GM19193 (cell line): ENCODE measurements around the gene PCYT1A.

Experiments used
- POLR2A ChIP-seq: IDR thresholded peaks from 4 replicates; pipeline ENCODE4 v1.6.1; 2011; ENCODE audit not compliant: insufficient read depth, insufficient read length; ENCODE audit errors: extremely low read depth

PCYT1A gene

DNA sequence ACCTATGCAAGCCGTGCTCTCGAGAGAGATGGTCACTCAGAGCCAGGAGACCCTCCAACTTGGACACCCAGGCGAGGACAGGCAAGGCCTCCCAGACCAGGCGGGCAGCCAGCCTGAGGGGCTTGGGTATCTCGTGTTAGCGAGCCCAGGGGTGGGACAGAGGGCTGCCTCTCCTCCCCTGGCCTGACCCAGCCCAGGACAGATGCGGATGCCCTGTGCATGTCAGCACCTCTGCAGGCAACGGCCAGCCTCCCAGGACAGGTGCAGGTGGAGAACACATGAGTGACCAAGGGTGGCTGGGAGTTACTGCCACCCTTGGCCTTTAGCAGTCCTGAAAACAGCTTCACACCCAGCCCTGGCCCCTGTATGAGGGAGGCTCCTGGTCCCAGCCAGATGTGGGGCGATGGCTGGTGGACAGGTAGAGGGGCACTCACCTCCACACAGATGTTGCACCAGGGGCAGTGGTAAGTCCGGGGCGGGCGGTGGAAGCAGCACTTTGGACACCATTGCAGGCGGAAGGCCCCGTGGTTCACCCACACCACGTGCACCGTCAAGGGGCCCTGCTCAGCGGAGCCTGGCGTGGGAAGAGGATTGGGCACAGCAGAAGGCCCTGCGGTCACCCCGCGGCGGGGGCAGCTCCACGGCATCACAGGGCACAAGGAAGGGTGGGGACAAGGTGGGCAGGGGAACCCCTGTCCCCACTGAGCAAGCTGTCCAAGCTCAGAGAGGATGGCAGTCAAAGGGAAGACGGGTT lies 78.4 kb downstream of the PCYT1A start:
- TF ChIP-seq POLR2A: no peak

DNA sequence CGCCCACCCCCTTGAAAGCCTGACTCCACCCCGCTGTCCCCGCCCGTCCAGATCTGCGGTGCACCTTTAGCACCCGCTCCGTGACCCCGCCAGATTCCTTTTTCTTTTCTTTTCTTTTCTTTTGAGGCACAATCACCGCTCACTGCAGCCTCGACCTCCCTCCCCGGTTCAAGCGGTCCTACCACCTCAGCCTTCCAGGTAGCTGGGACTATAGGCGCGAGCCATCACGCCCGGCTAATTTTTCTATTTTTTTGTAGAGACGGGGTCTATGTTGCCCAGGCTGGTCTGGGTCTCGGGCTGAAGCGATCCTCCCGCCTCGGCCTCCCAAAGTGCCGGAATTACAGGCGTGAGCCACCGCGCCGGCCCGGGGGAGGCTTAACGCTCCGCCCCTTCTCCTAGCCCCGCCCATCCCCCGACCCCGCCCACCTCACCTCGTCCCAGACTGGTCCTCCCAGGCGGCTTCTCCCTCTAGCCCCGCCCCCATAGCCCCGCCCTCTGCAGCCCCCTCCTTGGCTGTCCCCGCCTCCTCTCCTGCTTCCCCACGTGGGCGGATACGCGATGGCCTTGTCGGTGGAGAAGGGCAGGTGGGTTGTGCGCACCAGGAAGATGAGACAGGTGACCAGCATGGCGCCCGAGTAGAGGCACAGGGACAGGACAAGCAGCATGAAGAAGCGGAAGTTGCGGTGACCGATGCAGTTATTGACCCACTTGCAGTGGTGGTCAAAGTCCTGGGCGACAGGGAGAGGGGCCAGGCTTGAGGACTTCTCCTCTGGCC lies 79.5 kb downstream of the PCYT1A start:
- TF ChIP-seq POLR2A: no peak

DNA sequence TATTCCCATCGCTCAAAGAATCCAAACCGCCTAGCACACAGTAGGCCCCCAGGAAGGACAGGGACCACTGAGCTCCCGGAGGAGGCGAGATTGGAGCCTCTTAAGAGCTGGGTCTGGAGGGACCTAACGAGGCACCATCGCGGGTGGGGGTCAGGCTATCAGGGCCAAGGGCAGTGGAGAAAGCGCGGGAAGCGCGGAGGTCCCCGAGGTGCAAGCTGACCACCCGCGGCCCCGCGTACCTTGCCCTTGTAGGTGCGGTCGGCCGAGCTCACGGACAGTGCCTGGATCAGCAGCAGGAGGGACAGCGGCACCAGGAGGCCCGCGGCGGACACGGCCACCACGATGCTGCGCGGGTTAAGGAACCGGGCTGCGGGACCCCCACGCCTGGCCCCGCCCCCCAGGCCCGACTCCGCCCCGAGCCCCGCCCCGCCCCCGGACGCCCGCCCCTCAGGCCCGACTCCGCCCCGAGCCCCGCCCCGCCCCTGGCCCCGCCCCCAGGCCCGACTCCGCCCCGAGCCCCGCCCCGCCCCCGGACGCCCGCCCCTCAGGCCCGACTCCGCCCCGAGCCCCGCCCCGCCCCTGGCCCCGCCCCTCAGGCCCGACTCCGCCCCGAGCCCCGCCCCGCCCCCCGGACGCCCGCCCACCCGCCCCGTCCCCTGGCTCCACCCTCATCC lies 80.2 kb downstream of the PCYT1A start:
- no peak for TF ChIP-seq POLR2A

DNA sequence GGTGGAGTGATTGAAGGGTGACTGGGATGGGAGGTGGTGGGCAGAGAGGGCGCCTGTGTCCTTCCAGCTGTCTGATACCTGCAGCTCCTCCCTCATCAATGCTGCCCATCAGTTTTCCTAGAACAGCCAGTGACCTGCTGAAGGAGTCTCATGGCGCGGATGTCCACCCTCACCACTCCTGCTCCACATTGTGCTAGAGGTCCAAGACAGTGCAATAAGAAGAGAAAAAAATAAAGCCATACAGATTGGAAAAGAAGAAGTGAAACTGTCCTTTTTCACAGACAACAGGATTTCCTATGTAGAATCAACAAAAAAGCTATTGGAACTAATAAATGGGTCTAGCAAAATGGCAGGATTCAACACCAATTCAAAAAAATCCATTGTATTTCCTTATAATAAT lies 83.7 kb downstream of the PCYT1A start:
- TF ChIP-seq POLR2A: no peak

DNA sequence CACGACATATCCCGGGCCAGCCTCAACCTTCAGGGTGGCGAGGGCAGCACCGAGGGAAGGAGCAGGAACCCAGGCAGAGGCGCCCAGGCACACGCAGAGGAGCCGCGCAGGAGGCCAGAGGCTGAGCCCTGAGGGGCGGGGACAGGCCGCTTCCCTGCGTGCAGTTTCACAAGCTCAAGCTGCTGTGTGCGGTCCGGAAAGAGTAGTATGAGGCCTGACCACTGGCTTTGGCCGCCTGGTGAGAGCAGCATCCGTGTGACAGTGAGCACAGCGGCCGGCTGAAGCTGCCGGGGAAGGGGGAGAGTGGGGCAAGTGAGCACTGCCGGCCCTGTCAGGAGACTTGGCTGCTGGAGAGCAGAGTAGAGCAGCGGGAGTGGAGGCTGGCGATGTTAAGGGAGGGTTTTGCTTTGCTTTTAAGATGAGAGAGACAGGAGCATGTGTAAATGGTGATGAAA lies 85.0 kb downstream of the PCYT1A start:
- TF ChIP-seq POLR2A: no peak

DNA sequence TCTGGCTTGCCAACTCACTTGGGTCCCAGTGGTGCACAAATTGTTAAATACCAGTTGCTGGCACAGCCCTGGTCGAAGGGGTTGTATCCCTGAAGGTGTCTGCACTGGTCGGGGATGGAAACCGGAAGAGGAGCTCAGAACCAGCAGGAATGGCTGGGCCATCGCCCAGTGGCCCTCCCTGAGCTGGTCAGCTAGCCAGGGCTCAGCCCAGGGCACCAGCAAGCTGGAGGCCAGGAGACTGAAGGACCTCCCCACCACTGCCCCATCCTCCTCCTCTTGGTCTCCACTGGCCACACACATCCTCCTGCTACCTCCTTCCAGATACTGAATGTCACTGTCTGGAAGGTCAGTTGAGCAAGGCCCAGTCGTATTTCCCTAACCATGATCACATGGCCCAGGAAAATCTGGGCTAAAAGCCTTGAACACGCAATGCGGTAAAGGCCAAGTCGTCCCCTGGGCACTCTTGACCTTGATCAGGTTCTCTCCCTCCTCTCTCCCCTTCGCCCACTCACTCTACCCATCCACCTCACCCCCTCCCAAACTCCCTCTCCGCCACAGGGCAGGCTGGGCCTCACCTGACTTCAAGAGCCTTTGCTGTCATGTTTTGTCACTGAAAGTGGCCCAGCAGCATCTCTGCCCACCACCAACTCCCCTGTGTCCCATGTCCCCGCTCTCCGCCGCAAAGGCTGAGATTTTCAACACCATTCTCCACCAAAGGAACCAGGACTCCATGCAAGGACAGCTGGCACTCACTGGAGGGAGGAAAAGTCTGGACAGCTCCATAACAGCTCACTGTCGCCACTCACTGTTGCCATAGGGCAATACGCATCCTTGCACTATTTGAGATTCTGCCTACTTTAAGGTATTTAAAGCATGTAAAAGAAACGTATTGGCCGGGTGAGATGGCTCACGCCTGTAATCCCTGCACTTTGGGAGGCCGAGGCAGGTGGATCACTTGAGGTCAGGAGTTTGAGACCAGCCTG lies 88.5 kb downstream of the PCYT1A start:
- TF ChIP-seq POLR2A: no peak

DNA sequence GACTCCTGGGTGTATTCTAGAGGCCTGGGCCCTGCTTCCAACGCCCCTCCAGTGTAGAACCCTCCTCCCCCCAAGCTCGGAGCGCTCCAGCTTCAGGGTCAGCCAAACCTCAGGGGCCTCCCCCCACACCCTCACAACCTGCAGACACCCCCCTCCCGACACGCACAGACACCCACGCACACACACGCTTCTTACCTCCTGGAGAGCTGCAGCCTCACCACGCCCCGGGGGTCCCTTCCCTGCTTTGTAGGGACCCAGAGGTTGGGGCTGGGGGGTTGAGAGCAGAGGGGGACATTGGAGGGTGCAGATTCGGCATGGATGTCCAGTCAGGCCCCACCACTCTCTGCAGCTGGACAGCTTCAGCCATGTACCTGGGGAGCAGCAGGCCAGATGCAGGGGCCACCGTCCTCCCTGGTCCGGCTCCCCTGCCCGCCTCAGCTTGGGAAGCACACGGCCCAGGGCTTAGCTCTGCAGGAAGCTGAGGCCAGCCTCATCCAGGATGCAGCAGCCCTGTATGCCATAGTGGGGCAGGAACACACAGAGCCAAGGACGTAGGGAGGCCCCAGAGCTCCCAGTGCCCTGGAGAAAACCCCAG lies 89.3 kb downstream of the PCYT1A start:
- no peak for TF ChIP-seq POLR2A

DNA sequence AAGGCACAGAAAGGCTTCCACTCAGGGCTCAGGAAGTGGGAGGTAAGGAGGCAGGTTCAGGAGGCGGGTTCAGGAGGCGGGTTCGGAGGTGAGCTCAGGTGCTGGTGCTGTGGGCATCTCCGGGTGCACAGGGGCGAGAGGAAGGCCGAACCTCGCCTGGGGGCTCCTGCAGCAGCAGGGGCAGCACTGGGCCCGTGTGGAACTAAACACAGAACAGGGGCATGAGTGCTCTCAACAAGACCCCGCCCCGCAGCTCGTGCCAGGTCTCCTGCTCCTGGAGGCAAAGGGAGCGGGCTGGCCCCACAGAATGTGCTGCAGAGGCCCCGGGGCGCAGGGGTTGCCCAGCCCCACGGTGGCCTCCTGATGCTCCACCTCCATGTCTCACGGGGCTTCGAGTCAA lies 90.0 kb downstream of the PCYT1A start:
- TF ChIP-seq POLR2A: no peak

DNA sequence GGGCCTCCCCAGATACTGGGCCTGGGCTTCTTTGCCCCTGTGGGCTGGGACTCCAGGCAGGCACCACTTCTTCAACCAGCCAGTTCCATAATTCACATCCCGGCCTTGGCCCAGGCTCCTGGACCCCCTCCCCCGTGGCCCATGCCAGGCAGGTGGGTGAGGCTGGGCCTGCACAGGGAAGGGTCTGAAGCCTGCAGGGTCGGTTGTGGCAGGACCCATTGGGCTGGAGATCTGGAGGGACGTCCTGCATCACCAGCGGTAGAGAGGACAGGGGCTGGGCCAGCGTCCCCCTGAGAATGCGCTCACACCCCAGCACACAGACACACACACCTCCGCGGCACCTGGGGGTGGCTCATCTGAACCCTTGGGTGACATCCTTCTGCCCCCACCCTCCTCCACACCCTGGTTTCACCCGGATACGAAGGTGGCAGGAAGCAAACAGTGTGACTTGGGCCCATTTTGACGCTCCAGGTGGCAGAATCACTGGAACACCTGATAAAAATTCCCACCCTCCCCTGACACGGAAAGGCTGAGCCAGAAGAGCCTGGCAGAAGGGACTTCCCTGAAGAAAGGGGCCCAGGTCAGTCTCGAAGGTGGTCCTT lies 91.8 kb downstream of the PCYT1A start:
- no peak for TF ChIP-seq POLR2A

DNA sequence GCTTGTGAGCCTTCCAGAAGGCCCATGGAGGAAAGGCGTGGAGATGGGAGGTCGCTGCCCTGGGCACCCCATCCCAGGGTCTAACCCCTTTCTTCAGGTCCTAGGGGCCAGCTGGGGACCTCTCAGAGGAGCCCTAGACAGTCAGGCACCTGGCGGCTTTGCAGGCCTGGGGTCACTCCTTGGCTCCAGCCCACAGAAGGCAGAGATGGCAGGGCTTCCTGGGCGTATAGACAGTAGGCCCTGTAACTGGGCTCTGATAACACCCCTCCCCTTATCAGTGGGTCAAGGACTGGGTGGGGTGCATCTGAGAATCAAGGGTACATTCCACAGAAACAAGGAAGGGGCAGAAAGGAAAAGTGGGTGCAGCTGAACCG lies 93.0 kb downstream of the PCYT1A start:
- no peak for TF ChIP-seq POLR2A

DNA sequence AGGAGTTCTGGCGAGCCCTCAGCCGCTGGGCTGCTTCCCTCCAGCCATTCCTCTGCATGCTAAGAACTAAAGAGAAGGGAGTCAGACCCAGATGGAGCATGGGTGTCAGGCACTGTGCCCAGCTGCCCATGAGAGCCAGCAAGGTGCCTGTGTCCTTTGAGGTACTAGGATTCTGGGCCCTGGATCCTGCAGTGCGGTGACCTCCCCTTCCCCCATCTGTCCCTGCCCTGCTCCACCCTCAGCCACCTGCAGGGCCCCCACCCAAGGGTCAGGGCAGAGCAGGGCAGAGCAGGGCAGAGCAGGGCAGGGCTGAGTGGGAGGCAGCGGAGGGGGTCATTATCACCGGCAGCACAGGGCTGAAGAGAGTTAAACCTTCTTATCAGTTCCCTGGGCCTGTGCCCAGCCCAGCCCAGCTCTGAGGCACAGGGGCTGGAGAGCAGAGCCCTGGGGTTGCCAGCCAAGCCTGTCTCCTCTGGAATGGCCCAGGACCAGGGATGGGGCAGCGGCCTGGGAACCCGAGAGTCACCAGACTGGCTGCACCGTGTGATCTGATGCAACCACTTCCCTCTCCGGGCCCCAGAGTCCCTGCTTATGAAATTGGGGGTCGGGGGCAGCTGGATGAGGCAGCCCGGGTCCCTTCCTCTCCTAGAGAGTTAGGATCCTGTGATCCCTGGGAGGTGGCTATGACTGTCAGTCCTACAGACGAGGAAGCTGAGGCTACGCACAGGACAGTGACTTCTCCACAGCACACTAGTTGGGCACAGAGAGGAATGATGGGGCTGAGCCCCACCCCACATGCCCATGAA lies 93.6 kb downstream of the PCYT1A start:
- TF ChIP-seq POLR2A: no peak

DNA sequence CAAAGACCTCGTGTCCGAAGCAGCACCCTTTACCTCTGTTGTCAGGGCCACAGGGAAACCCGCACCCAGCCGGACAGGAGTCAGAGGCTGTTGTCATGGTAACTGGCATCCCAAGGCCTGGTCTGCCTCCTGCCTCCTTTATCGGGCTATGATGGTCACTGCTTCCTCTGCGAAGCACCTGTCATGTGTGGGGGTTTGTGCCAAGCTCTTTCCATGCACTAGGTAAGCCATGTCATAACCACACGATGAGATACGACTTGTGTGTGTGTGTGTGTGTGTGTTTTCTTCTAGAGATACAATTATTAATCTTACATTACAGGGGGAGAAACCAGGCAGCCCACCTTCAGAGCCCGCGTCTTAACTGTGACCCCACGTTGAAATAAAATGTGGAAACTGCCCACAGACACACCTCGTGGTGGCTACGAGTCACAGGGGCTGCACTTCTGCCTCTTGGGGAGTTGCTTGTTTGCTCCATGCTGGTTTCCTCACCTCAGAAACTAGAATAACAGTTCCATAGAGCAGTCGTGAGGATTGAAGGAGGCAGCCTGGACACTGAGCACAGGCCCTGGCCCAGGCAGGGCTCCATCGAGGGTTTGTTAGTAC lies 94.3 kb downstream of the PCYT1A start:
- no peak for TF ChIP-seq POLR2A

DNA sequence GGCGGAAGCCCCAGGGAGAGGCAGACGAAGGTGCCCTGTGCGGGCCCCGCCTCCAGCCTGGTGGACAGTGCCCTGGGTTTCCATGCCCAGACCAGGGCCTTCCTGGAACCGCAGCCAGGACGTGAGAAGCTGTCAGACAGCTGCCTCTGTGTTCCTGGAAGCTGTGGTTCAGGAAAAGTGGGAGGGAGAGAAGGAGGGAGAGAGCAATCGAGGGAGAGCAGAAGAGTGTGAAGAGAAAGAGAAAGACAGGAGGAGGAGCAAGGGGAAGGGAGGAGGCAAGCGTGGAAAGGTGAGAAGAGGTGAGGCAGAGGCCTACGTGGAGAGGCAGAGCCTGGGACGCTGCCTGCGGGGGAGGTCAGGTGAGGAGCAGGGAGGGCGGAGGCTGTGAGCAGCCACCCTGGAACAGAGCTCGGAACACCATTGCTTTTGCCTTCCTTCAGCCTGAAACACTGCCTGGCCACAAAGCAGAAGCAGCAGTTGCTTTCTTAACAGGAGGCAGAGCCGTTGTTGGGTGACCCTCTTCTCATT lies 94.9 kb downstream of the PCYT1A start:
- TF ChIP-seq POLR2A: no peak

DNA sequence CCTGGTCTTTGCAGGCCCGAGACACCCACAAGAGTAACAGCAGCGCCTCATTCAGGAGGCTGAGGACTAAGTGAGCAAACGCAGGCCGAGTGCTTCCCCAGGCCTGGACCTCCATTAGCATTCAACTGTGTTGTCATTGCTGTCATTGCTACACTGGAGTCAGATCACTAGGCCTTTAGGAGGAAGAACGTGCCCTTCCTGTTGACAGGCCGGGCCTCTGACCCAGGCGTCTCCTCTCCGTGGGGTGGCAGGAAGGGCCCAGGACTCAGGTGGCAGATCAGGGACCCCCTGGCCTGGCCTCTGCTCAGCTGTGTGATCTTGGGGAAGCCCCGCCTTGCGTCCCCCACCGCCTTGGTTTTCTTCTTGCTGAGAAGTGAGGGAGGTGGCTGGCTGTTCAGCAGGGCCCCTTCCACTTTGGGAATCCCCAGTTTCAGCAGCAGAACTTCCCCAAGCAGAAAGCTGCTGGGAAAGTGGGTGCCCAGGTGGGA lies 95.4 kb downstream of the PCYT1A start:
- no peak for TF ChIP-seq POLR2A
